Mesenteric fat pad (tissue), 1 donor: ENCODE results near the gene SHISAL1. TPM values are rescaled to one million over a fixed set of nuclear protein-coding genes. Genes with fewer than 3 reads are reported as not detected.

Source experiments
- DNase-seq: peaks from one replicate; pipeline ENCODE4 v3.0.0-alpha.2; 2020; ENCODE audit warnings: low spot score
- total RNA-seq: library from RNA; stranded (reverse); fragmentation: NEBNext Ultra II Directional; extraction: Animal tissue kit (Norgen Biotek cat#: 25700); gene quantifications from one replicate; pipeline ENCODE4 v1.2.1, GENCODE V29; 2021
- donor health status: DM: yes; HTN: yes; CAD: no.

Gene SHISAL1
- total RNA-seq, 1 donor from 2014 or later = 3.3 TPM

DNA sequence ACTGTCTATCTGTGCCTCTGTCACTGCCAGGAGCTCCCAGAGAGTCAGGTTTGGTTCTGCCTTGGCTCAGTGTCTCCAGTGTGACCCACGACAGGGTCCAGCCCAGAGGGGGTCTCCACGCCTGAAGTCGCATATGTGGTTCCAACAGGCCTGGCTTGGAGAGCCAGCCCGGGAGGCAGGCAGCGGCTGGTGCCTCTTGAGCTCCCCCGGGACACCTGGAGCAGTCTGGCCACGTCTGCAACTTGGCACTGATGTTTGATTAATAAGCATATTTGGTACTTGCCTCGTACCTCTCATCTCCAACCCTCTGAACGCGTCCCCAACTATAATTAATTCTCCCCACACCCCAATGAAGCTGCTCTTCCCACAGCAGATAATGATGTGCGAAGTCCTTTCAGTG lies 31.7 kb upstream of the SHISAL1 start:
- DNase-seq = no peak

DNA sequence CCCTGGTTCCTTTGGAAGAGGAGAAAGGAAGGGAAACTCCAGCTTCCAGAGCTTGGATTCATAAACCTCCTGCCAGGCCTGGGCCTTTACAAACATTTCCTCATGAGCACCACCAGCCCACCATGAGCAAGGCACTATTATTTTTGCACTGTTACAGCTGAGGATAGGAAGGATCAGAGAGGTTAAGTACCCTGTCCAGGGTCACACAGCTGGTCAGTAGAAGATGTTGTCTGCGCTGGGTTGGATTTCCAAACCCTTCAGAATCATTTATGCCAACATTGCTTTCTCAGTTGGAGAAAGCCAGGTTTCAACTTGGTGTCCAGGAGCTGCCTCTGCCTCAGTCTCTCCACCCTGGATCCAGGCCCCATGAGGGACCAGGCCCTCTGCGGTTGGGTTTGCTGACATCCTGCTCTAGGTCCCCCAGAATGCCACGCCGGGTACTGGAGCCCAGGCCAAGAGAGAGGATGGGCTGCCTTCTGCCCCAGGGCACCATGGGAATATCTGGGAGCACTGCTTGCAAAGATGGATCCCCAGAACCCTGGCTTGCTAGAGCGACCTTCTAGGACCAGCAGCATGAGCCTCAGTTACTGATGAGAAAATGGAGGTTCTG lies 29.7 kb upstream of the SHISAL1 start:
- DNase-seq = no peak

DNA sequence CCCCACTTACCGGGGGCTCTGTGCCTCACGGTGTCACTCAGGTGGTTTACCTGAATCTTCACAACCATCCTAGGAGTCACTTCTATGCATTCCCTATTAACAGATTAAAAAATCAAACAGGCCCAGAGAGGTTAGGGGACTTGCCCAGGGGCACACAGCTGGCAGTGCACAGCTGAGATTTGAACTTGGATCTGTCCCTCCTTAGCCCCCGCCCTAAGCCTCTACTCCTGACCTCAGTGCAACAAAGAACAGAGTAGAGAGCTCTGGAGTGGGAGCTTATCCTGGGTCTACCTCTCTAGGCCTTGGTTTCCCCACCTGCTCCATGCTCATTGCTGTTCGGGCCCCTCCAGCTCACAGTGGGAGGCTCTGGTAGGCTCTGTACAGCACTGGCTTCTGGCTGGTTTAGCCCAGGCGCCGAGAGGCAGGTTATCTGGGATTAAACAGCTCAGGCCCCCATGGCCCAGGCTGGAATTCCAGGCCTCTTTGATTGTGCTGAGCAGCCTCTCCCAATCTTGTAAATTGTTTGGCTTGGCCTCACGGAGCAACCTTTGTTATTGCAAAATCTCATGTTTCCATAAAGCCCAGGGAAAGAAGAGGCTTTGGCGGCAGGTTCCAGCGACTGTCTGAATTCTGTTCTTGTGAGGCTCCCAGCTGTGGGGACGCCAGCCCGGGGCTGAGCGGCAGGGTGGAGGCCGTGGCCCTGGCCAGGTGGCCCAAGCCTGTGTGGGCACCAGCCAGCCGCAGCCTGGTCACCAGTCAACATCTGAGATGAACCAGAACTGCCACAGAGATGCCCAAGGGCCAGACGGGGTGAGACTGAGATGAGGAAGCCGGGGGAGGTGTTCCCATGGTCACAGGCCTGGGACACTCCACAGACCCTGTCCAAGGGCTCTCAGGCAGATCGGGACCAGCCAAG lies 28.9 kb upstream of the SHISAL1 start:
- no peak for DNase-seq

DNA sequence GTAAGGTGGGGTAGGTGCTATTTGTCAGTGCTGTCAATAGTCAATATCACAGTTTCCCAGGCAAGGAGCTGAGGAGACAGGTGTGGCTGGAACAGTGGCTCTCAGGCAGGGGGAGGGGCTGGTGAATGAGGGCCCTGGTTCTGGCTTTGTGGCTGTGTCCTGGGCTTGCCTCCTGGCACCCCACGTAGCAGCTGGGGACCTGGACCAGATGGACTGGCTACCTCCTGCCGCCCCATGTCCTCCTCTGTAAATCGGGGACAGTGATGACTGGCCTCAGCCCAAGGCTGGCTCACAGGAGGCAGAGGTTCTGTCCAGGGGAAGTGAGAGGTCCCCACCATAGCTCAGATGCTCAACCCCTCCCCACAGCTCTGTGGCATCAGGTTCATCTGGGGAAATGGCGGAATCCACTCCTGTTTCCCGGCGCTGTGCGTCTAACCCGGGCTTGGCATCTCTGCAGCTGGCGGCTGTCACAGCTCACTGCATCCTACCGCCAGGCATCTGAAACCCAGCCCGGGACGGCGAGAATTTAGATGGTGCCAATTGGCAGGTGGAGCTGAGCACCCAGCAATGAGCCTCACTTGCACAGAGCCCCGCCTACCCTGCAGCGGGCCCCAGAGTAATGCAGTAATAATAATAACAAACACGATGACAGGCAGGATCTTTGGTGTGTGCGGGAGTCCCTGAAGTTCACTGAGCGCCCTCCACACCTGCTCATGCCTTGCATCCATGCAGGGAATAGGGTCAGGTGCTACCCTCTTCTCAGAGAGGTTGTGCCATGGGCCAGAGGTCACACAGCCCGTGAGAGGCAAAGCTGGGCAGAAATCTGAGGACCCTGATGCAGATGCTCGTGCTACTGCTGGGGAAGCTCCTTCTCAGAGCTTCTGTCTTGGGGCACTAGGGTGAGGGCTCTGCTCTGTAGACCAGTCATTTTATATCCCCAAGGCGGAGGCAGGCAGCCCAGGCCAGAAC lies 27.8 kb upstream of the SHISAL1 start:
- DNase-seq = no peak

DNA sequence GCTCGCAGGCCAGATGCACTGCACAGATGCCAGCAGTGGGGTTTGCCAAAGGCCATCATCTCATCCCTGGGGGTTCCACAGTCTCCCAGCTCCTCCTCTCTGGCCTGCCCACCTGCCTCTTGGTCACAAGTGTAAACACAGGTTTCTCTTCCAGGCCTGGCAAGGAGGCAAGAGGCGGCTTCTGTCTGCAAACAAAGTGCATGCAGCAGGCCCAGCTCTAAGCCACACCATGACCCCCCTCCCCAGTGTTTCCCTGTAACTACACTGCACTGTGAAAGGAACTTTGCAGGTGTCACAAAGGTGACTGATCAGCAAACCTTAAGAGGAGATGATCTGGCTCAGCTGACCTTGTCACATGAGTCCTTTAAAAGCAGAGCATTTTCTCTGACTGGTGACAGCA lies 26.2 kb upstream of the SHISAL1 start:
- no peak for DNase-seq

DNA sequence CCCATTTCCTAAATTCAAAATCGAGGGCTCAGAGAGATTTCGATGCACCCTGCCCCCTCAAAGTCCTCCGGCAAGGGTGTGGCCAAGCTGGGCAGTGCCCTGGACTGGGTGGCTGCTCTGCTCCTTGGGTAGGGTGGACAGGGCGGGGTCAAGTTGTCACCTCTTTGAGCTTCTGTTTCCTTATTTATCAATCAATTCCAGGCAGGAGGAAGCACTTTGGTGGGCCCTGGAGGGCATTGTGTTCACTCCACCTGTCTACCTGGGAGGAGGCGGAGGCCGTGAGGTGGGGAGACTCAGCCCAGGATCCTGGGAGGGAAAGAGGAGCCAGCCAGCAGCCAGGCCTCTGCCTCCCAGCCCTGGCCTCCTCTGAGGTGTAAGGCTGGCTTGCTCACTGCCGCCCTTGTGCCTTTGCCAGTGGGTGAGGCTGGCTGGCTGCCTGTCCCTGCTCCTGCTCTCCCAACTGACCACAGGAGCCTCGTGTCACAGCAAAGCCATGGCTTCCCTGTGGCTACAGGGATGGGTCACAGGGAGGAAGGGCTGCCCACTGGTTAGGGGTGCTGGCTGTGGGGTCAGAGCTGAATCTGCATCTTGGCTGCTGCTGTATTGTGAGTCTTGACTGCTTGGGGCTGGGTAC lies 25.5 kb upstream of the SHISAL1 start:
- no peak for DNase-seq

DNA sequence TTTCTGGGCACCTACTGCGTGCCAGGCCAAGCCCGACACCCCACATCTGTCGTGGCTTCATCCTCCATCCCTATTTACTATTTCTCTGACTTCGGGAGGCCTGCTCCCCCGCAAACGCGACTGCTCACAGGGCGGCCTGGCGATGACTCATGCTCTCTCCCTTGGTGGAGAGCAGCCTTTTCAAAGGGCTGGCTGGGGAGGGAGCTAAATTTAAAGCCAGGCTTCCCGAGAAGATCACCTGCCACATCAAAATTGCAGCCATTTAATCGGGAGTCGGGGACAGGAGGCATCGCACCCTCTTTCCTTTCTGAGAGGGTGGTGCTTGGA lies 24.9 kb upstream of the SHISAL1 start:
- DNase-seq = no peak

DNA sequence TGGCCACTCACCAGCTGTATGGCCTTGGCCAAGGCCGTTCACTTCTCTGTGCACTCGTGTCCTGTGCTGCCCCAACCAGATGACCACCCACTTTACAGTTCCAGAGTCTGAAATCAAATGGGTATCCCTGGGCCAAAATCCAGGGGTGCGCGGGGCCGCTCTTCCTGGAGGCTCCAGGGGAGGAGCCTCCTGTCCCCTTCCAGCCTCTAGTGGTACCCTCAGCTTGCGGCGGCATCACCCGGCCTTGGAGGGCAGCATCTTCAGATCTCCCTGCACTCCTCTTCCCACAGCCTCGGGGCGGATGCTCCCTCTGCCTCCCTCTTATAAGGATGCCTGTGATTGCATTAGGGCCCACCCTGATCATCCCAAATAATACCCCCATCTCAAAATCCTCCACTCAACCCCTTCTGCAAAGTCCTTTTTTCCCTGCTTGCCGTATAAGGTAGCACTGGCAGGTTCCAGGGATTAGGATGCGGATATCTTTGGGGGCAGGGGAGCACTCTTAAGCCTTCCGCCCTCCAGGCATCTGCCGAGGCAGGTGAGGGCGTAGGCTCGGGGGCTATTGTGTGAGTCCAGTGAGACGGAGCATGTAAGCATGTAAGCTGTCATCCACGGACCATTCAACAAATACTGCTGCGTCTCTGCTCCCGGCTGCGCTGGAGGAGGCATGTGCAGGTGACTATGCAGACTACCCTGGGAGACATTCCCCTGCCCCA lies 24.4 kb upstream of the SHISAL1 start:
- DNase-seq = no peak

DNA sequence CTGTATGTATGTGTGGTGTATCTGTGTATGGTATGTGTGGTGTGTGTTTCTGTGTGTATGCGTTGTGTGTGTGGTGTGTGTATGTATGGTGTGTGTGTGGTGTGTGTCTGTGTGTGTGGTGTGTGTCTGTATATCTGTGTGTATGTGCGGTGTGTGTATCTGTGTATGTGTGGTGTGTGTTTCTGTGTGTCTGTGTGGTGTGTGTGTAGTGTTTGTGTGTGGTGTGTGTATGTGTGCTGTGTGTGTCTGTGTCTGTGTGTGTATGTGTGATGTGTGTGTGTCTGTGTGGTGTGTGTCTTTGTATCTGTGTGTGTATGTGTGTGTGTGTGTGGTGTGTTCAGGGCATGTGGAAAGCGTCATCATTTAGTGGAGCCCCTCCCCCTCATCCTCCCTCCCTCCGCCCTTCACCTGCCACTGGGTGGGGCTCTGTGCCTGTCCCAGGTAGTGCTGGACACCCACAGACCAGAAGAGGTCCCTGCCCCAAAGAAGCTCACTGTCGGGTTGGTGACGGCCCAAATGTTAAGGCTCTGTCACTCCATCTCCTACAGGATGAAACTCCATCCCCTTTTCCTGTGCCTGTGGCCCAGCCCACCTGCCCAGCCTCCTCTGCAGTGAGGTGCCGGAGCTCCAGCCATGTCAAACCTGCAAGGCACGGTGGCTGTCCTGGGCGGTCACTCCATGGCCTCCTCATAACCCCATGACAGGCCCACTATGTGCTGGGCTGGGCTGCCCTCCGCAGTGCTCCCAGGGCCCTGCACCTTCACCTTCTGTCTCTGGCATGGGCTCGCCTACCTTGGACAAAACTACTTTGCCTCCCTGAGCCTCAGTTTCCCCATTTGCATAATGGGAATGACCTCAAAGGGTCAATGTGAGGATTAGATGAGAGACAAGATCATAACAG lies 23.4 kb upstream of the SHISAL1 start:
- no peak for DNase-seq

DNA sequence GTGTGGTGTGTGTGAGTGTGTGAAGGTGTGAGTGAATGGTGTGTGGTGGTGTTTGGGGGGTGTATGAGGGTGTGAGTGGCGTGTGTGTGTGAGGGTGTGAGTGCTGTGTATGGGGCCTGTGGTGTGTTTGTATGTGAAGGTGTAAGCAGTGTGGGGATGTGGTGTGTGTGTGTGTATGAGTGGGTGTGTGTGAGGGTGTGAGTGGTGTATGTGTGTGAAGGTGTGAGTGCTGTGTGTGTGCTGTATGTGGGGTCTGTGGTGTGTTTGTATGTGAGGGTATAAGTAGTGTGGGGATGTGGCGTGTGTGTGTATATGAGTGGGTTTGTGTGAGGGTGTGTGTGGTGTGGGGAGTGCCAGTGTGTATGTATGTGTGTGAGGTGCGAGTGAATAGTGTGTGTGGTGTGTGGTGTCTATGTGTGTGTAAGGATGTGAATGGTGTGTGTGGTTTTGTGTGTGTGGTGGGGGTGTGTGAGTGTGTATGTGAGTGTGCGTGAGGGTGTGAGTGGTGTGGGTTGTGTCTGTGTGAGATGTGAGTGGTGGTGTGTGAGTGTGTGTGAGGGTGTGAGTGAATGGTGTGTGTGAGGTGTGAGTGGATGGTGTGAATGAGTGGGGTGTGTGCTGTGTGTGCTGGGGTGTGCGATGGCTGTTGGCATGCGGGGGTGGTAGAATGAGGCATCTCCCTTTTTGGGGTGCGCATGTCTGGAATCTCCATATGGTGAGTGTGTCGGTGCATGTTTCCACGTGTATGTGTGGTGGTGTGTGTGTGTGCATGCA lies 22.5 kb upstream of the SHISAL1 start:
- no peak for DNase-seq

DNA sequence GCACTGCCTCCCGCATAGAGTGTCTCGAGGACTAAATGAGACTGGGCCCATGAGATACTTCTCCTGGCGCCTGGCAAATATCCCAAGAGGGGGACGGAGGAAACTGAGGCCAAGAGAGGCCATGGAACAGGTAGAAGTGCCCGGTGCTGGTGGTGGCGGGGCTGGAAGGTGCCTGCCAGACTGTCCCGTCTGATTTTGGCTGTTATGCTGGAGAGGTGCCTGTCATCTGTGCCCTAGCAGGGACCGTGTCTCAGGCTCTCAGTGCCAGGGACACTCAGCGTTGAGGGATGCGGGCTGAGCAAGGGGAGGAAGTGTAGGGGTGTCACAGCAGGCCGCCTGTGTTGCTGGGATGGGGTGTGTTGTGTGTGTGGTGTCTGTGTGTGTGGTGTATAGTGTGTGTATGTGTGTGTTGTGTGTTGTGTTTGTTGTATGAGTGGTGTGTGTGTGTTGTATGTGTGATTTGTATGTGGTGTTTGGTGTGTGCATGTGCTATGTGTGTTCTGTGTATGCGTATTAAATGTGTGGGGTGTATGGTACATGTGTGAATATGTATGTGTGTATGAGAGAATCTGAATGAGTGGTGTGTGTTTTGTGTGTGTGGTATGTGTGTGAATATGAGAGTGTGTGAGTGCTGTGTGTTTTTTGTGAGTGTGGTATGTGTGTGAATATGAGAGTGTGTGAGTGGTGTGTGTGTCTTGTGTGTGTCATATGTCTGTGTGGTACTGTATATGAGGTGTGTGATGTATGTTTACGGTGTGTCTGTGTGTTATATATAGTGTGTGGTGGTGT lies 21.3 kb upstream of the SHISAL1 start:
- no peak for DNase-seq

DNA sequence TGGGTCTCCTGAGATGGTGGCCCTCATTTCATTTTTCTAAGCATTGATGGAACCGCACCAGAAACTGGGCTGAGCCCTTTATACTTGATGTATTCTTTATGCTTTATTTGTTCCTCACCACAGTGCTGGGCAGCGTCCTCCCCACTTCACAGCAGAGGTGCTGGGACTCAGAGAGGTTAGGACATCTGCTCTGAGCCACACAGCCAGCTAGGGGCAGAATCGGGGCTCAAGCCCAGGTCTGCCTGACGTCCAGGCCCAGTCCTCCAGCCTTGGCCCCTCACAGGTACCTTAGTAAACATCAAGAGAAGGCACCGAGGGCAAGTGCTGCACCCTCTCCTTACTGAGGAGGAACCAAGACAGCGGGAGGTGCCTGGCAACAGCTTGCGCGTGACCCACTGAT lies 20.2 kb upstream of the SHISAL1 start:
- no peak for DNase-seq

DNA sequence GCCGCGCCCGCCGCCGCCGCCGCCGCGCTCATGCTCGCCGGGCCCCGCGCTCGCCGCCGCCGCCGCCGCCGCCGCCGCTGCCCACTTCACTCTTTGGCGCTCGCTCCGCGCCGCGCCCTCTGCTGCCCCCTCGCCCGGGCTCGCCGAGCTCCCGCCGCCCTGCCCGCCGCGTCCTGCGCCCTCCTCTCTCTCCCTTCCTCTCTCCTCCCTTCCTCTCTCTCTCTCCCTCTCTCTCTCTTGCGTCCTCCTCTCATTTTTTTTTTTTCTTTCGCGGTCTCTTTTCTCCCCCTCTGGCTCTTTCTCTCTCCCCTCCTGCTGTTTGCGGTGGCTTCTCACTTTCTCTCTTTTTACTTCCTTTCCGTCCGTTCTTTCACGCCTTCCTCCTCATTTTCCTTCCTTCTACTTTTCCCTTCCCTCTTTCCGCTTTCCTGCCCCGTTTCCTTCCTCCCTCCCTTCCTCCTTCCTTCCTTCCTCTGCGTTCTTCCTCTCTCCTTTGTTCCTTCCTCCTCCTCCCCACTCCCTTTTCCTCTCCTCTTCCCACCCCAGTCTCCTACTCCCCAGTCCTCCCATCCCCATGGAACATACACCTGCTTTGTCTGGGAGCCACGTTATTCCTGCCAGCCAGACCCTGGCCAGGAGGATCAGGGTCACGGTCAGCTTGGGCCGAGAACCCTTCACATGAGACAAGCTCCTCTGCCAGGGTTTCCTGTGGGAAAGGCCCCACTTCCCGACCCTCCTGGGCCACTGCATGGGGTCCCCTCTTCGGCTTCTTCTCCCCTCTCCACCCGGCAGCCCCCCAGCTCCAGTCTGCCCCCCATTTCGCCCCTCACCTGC lies 19.3 kb upstream of the SHISAL1 start:
- no peak for DNase-seq

DNA sequence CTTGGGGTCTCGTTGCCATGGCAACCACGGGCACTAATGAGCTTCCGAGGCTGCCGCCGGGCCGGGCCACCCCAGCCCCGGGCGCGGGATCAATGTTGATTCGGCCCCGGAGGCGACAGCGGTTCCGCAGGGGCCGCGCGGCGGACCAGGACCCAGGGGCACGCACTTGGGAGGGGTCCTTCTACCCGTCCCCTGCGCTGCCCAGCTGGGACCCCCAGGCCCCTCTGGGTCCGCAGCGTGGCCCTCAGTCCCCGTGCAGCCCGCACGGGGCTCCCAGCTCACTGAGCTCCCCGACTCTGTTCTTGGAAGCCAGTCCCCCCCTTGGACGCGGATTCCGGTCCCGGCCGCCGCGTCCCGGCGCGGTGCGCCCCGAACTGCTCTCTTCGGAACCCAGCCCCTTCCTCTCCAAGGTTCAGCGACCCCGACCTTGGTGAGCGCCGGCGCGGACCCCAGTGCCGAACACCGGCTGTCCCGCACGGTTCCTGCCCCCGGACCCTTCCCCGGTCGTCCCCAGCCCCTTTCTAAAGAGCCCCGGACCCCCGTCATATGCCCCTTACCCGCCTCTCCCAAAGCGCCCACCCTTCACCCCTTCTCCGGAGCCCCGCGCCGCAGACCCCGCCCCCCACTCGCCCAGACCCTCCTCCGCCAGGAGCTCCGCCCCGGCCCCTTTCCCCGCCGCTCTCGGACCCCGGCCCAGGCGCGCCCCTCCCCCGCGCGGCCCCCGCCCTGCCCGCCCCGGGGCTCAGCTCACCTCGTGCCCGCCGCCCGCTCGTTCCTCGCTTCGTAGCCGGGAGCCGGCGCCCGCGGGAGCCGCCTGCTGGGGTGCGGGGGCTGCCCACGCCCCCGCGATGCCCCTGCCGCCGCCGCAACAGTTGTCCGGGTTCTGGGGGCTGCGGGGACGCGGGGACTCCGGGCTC lies 18.3 kb upstream of the SHISAL1 start:
- no peak for DNase-seq

DNA sequence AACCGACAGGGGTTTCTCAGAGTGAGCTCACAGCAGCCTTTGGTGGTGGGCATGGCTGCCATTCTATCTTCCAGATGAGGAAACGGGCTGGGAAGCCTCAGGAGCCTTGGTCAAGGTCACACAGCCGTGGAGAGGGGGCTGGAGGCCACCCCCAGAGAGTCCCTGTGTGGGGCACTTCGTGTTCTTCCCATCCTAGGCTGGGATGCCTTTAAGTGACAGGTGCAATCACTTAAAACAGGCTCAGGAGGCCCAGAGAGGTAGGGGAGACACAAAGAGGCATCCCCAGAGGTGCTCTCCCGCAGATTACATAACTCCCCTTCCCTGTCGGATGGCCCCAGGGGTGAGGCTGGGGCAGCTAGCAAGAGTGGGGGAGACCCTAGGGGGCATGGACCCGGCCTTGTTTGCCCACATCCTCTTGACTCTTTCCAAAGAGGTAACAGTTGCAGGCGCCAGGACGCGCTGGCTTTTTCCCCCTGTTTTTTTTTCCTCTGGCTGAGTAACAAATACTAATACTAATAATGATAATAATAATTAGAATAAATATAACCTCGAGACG lies 17.5 kb upstream of the SHISAL1 start:
- no peak for DNase-seq
